Activated naive CD4-positive, alpha-beta T cell treated with anti-CD3 and anti-CD28 coated beads, Interleukin-2, amount 50 U/mL, for 24 hours (primary cell): ENCODE measurements around the gene ZRANB2.

Source experiments
- H3K27ac Mint-ChIP-seq: one replicate; pipeline ENCODE4 v1.8.0; 2021; ENCODE audit warnings: mild to moderate bottlenecking, mixed read lengths
- H3K27me3 Mint-ChIP-seq: one replicate; pipeline ENCODE4 v1.8.0; 2021; ENCODE audit warnings: mixed read lengths
- H3K36me3 Mint-ChIP-seq: one replicate; pipeline ENCODE4 v1.8.0; 2021; ENCODE audit warnings: mixed read lengths
- H3K4me1 Mint-ChIP-seq: one replicate; pipeline ENCODE4 v1.8.0; 2021; ENCODE audit warnings: mixed read lengths
- H3K4me3 Mint-ChIP-seq: one replicate; pipeline ENCODE4 v1.8.0; 2021; ENCODE audit warnings: mild to moderate bottlenecking, mixed read lengths
- H3K9me3 Mint-ChIP-seq: one replicate; pipeline ENCODE4 v1.8.0; 2021; ENCODE audit warnings: mixed read lengths

The ZRANB2 gene

DNA sequence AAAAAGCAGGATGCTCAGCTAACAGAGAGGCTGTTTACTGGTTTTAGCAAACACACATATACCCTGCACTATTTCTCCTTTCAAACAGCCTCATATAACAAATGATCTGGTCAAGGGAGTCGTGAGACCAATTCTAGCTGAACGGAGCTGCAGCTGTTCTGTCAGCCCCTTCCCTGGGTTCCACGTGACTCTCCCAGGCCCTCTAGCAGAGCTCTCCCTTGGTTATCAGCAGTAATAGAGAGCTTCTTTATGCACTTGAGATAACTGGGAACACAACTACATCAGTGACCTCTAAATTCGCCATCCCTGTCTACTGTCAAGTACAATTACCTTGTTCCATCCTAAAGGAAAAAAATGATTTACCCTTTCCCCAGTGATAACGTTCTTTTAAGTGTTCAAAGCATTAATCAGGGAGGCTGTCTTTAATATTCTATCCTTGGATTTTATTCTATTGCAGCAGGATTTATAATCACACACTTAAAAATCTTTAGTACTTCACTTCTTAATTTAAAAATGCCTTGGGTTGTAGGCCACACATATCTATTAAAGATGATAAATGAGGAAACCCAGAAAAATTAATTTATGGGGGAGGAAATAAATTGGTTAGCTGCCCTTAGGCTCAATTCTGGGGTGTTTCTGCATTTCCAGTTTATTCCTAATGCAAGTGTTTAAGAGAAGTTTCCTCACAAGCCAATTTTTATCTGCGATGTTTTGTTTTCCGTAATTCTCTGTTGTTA lies 61.4 kb downstream of the ZRANB2 start:
- H3K36me3 Mint-ChIP-seq, result no peaks in the 10 kb centered on the region

DNA sequence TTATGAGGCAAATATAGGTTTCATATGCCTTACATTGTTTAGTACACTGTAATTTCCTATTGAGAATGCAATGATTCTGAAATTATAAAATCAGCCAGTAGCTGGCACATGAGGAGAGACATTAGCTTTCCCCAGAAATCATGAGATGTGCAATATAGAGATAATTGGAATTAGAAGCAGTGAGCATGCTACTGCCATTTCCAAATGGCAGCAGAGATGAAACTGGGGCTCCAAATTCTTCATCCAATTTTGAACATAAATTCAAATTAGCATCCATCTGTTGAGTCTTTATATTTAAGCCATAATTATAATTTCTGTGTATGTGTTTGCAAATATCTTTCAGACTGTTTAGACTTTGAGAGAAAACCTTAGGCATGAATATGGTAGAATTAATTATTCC lies 62.0 kb downstream of the ZRANB2 start:
- H3K4me1 Mint-ChIP-seq, result no peaks in the 10 kb centered on the region
- H3K36me3 Mint-ChIP-seq, result no peaks in the 10 kb centered on the region
- peaks cover 2% of the 10 kb centered on the region for H3K27me3 Mint-ChIP-seq
- no peaks in the 10 kb centered on the region for H3K9me3 Mint-ChIP-seq
- H3K4me3 Mint-ChIP-seq, result no peak overlapping the region
- H3K27ac Mint-ChIP-seq, result no peak overlapping the region

More for the DNA sequence above, 61.4 kb downstream of the ZRANB2 start:
- H3K4me3 Mint-ChIP-seq, result no peak overlapping the region
- H3K4me1 Mint-ChIP-seq, result no peaks in the 10 kb centered on the region
- no peak overlapping the region for H3K27ac Mint-ChIP-seq
- H3K27me3 Mint-ChIP-seq, result peaks cover 2% of the 10 kb centered on the region
- H3K9me3 Mint-ChIP-seq, result no peaks in the 10 kb centered on the region

DNA sequence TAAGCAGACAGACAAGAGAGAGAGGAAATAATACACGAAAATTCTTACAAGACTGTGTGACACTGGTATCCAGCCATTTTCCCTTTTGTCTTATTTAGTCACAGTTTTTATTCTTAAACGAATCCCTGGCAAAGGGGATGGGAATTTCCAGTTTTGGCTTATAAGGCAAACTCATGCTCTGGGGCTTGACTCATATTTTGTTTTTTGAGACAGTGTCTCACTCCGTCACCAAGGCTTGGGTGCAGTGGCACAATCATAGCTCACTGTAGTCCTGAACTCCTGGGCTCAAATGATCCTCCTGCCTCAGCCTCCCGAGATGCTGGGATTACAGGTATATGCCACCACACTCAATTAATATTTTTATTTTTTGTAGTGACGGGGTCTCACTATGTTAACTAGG lies 65.1 kb downstream of the ZRANB2 start:
- Mint-ChIP-seq H3K27ac (no peak overlapping the region), H3K36me3 (no peaks in the 10 kb centered on the region), H3K9me3 (no peaks in the 10 kb centered on the region), H3K4me3 (no peak overlapping the region), H3K27me3 (peaks cover 2% of the 10 kb centered on the region), H3K4me1 (no peaks in the 10 kb centered on the region)

DNA sequence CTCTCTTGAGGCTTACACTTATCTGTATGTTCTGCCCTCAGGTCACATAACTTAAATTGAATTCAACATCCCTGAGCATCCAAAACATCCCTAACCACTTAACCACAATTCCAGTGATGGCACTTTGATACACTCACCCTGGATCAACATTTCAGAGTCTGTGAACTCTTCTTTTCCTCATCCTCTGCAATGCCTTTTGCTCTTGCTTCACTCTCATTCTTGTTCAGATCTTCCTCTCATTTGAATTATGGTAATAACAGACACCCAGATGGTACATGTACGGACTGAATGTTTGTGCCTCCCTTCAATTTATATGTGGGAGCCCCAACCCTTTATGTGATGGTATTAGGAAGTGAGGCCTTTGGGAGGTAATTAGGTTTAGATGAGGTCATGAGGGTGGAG lies 66.7 kb downstream of the ZRANB2 start:
- H3K4me3 Mint-ChIP-seq, result no peak overlapping the region
- no peaks in the 10 kb centered on the region for H3K36me3 Mint-ChIP-seq
- H3K4me1 Mint-ChIP-seq, result no peaks in the 10 kb centered on the region
- H3K27me3 Mint-ChIP-seq, result peaks cover 2% of the 10 kb centered on the region
- H3K27ac Mint-ChIP-seq, result no peak overlapping the region
- H3K9me3 Mint-ChIP-seq, result no peaks in the 10 kb centered on the region
